GM19452 (cell line): ENCODE measurements around the gene ESRP2.

ENCODE experiments used
- ATAC-seq: cut with Tn5 transposase; IDR thresholded peaks from one replicate; pipeline ENCODE4 v1.9.1; 2021; ENCODE audit not compliant: unreplicated experiment

Gene ESRP2

GRCh38 chr16:68223072-68223471, 12.9 kb downstream of the ESRP2 start:
- no peak for ATAC-seq

- ATAC-seq: no peak
Observed at GRCh38 chr16:68219725-68220351, 16.1 kb downstream of the ESRP2 start.

- no peak for ATAC-seq
Observed at GRCh38 chr16:68217506-68217905, 18.4 kb downstream of the ESRP2 start.

- no peak for ATAC-seq
Observed at GRCh38 chr16:68216240-68216639, 19.7 kb downstream of the ESRP2 start.

- no peak for ATAC-seq
Observed at GRCh38 chr16:68215302-68215701, 20.6 kb downstream of the ESRP2 start.

- ATAC-seq: no peak
Observed at GRCh38 chr16:68214726-68215125, 21.2 kb downstream of the ESRP2 start.

- no peak for ATAC-seq
Observed at GRCh38 chr16:68206245-68206644, 29.7 kb downstream of the ESRP2 start.

GRCh38 chr16:68202091-68202519, 33.8 kb downstream of the ESRP2 start:
- ATAC-seq: no peak

- no peak for ATAC-seq
Observed at GRCh38 chr16:68200088-68200783, 35.7 kb downstream of the ESRP2 start.

GRCh38 chr16:68197250-68197649, 38.7 kb downstream of the ESRP2 start:
- ATAC-seq: no peak

GRCh38 chr16:68194251-68194650, 41.7 kb downstream of the ESRP2 start:
- no peak for ATAC-seq

GRCh38 chr16:68190736-68191510, 45.0 kb downstream of the ESRP2 start:
- no peak for ATAC-seq

GRCh38 chr16:68190081-68190480, 45.8 kb downstream of the ESRP2 start:
- ATAC-seq: no peak

- ATAC-seq: no peak
Observed at GRCh38 chr16:68188170-68188569, 47.8 kb downstream of the ESRP2 start.

GRCh38 chr16:68187505-68187904, 48.4 kb downstream of the ESRP2 start:
- ATAC-seq: no peak

- no peak for ATAC-seq
Observed at GRCh38 chr16:68186877-68187276, 49.0 kb downstream of the ESRP2 start.

GRCh38 chr16:68183046-68183445, 52.9 kb downstream of the ESRP2 start:
- no peak for ATAC-seq

GRCh38 chr16:68179855-68180254, 56.1 kb downstream of the ESRP2 start:
- no peak for ATAC-seq

GRCh38 chr16:68179196-68179795, 56.6 kb downstream of the ESRP2 start:
- ATAC-seq: no peak
